ENCODE measurements around the gene KCNE1. TPM values are rescaled to one million over a fixed set of nuclear protein-coding genes. Genes with fewer than 3 reads are reported as not detected.

Gene KCNE1
- total and polyA plus RNA-seq, 2 of the 4 experiments (the other 2 are of a cell fraction), result 0.46 to 0.90 TPM

DNA sequence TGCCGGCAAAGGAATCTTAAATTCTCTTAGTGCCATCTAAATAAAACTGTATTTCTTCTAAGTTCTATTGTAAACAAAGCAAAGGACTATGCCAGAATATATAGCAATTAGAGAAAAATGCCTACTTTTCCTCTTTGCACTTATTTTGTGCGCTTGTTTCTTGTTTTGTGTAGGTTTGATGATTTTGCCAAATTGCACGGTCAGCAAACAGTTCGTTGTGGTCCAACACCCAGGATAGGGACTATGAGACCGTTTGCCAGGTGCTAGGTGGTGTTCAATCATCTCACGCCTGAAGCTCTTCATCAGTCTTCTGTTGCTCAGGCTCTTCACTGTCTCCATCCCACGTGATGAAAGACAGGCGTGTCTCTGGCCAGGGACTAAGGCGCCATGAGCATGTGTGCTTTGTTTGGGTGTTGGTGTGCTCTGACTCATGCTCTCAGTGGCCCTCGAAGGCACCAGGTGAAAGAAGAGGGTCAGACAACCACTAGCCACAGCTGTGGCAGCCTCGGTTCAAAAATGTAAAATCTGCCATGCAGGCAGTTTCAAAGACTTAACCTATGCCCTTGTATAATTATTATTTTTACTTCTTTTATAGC, 36.9 kb upstream of the KCNE1 start:
- H3K4me2 ChIP-seq (ENCODE audit: low read depth, low read length), result no peak overlapping the region
- H2BK5ac ChIP-seq (ENCODE audit: low read depth, low read length, poor library complexity, severe bottlenecking), result no peak overlapping the region
- CTCF ChIA-PET, result no interaction called here
- H3K9me1 ChIP-seq (ENCODE audit: insufficient read depth, low read length), result peaks cover 28% of the 10 kb centered on the region
- no peak overlapping the region for H4K5ac ChIP-seq (ENCODE audit: low read depth, low read length)
- 0 out of 4 replicates have a peak overlapping the region, but pooled peaks of 1 of the 2 experiments have one; percentile 45 for H4K8ac ChIP-seq (ENCODE audit: low read depth in 2 of 2, low read length in 2 of 2)
- H3K18ac ChIP-seq (ENCODE audit: low read depth, low read length), result no peak overlapping the region
- H3K4me1 ChIP-seq (ENCODE audit: control insufficient read depth, insufficient read depth, low read length), result peaks cover 21% of the 10 kb centered on the region
- no peak overlapping the region for H2AK9ac ChIP-seq (replicated peaks; ENCODE audit: low read depth, low read length, poor library complexity)
- 80% methylated on average over 1 of the region's 11 CpGs; no CpG with 5 or more reads in 1 of the 2 experiments for WGBS, 2 experiments (ENCODE audit: extremely low coverage in 2 of 2, insufficient read length in 1 of 2)
- H3K23ac ChIP-seq (ENCODE audit: low read depth, low read length), result no peak overlapping the region
- dilution Hi-C loops (cut with HindIII; ENCODE audit: low sequenced_read_pairs, unreplicated experiment) (no loop called here), intact Hi-C loops (cut with micrococcal nuclease) (no loop called here), in situ Hi-C loops (cut with MboI; ENCODE audit: low sequenced_read_pairs) (no loop called here)
- H3K27me3 ChIP-seq (ENCODE audit: control insufficient read depth, insufficient read depth, low read length), result no peaks in the 10 kb centered on the region
- no peak for DNase-seq
- no peaks in the 10 kb centered on the region for H4K20me1 ChIP-seq (ENCODE audit: insufficient read depth, low read length)
- no peak overlapping the region for H3K4me3 ChIP-seq (ENCODE audit: insufficient read depth, low read depth, low read length)
- peak overlapping the region; percentile 5; the same call in 1 of the 2 replicates for H3K14ac ChIP-seq (replicated peaks; ENCODE audit: low read depth, low read length)
- H2BK15ac ChIP-seq (ENCODE audit: low read depth, low read length), result peak overlapping the region; percentile 28; the same call in 1 of the 3 replicates
- H2AK5ac ChIP-seq (ENCODE audit: low read depth, low read length), result peak overlapping the region; percentile 86
- no peaks in the 10 kb centered on the region for H3K9me3 ChIP-seq (ENCODE audit: control insufficient read depth, insufficient read depth, low read length)
- H3K79me1 ChIP-seq (ENCODE audit: low read depth in 1 of 2, low read length in 2 of 2), result peaks cover 20 to 55% of the 10 kb centered on the region in 2 experiments
- H3K4ac ChIP-seq (ENCODE audit: low read depth, low read length), result peak overlapping the region; percentile 34; the same call in 1 of the 2 replicates
- H3K36me3 ChIP-seq (ENCODE audit: control insufficient read depth, insufficient read depth, low read length), result no peaks in the 10 kb centered on the region
- H3K9ac ChIP-seq (ENCODE audit: low read depth, low read length), result no peak overlapping the region
- TF ChIP-seq CEBPB (IDR thresholded peaks at IDR 0.05; ENCODE audit: low read depth, low read length) (no peak), MAFK (IDR thresholded peaks at IDR 0.05; ENCODE audit: low read depth, low read length) (peak; percentile 94)
- no peak overlapping the region for H3K56ac ChIP-seq (ENCODE audit: extremely low read depth, insufficient read depth, low read length)
- H2AFZ ChIP-seq (replicated peaks; ENCODE audit: low read length, poor library complexity), result no peak overlapping the region
- ATAC-seq (ENCODE audit: low read depth), result no peak
- H2BK120ac ChIP-seq (ENCODE audit: low read depth, low read length), result peak overlapping the region; percentile 67; the same call in 1 of the 2 replicates
- H4K91ac ChIP-seq (ENCODE audit: insufficient read depth, low read depth, low read length), result 0 out of 2 replicates have a peak overlapping the region, but pooled peaks have one; percentile 43
- peak overlapping the region; percentile 15; the same call in 1 of the 2 replicates for H2BK20ac ChIP-seq (ENCODE audit: low read depth, low read length)
- POLR2A ChIA-PET (ENCODE audit: unreplicated experiment), result no interaction called here
- no peak overlapping the region for H3K27ac ChIP-seq (ENCODE audit: insufficient read depth, low read length)
- BruUV-seq (replicated peaks), result no TSS peak
